Neuronal stem cell (in vitro differentiated cells): Measurements from ENCODE around the gene FCRLB.
"Not testable (repeated sequence)": the region's sequence is repeated elsewhere in the genome, so short reads cannot be mapped to it uniquely, and the experiment has no call there.

Source experiments
- DNase-seq: peaks from one replicate; pipeline ENCODE4 v3.0.0-alpha.2; 2013; ENCODE audit warnings: low spot score
- H2AFZ ChIP-seq: one replicate; pipeline ENCODE4 v1.6.1; 2013; ENCODE audit warnings: mild to moderate bottlenecking, low read length, inconsistent platforms
- H2AK5ac ChIP-seq: 2 replicates; pipeline ENCODE4 v1.6.1; 2013; ENCODE audit warnings: low read depth, mild to moderate bottlenecking, inconsistent platforms, low read length, moderate library complexity, mixed read lengths
- H2BK120ac ChIP-seq: 2 replicates; pipeline ENCODE4 v1.6.1; 2013; ENCODE audit warnings: low read depth, mild to moderate bottlenecking, inconsistent platforms, low read length, moderate library complexity, mixed read lengths
- H2BK12ac ChIP-seq: one replicate; pipeline ENCODE4 v1.6.1; 2013; ENCODE audit warnings: low read length, inconsistent platforms
- H2BK15ac ChIP-seq: 2 replicates; pipeline ENCODE4 v1.6.1; 2013; ENCODE audit warnings: mild to moderate bottlenecking, low read length, inconsistent platforms, mixed read lengths
- H2BK5ac ChIP-seq: one replicate; pipeline ENCODE4 v1.6.1; 2013; ENCODE audit warnings: inconsistent platforms, mild to moderate bottlenecking, low read length, moderate library complexity
- H3K14ac ChIP-seq: one replicate; pipeline ENCODE4 v1.6.1; 2013; ENCODE audit warnings: low read length, inconsistent platforms
- H3K18ac ChIP-seq: 2 replicates; pipeline ENCODE4 v1.6.1; 2013; ENCODE audit warnings: low read length, inconsistent platforms
- H3K23ac ChIP-seq: 2 replicates; pipeline ENCODE4 v1.6.1; 2013; ENCODE audit warnings: low read depth, mild to moderate bottlenecking, mixed read lengths, low read length, inconsistent platforms; ENCODE audit not compliant: poor library complexity
- H3K27ac ChIP-seq: replicated peaks from 3 replicates; pipeline ENCODE4 v1.5.1; 2013; ENCODE audit warnings: low read length, inconsistent platforms
- H3K27me3 ChIP-seq, 3 experiments: 2 replicates each; pipeline ENCODE4 v1.6.1; 2013; ENCODE audit warnings: low read length in 3 of 3, mild to moderate bottlenecking in 2 of 3, inconsistent platforms in 1 of 3, low read depth in 1 of 3, mixed read lengths in 1 of 3, moderate library complexity in 1 of 3; ENCODE audit not compliant: control insufficient read depth in 3 of 3, insufficient read depth in 3 of 3
- H3K36me3 ChIP-seq, 2 donors: replicated peaks in 1 of 2; 2 replicates each; pipeline ENCODE4 v1.6.1; 2013; ENCODE audit warnings: low read length in 2 of 2; ENCODE audit not compliant: control insufficient read depth in 2 of 2, insufficient read depth in 2 of 2
- H3K4ac ChIP-seq: 2 replicates; pipeline ENCODE4 v1.6.1; 2013; ENCODE audit warnings: inconsistent platforms, mild to moderate bottlenecking, low read length, moderate library complexity
- H3K4me1 ChIP-seq, 2 donors: 1 replicate in 1 of 2; 2 replicates in 1 of 2; pipeline ENCODE4 v1.6.1; 2013; ENCODE audit warnings: low read length in 2 of 2, low read depth in 1 of 2; ENCODE audit not compliant: control insufficient read depth in 2 of 2, insufficient read depth in 1 of 2
- H3K4me2 ChIP-seq: one replicate; pipeline ENCODE4 v1.6.1; 2013; ENCODE audit warnings: mild to moderate bottlenecking, low read length, inconsistent platforms; ENCODE audit not compliant: insufficient read depth, poor library complexity, severe bottlenecking
- H3K4me3 ChIP-seq, 2 donors: 2 replicates each; pipeline ENCODE4 v1.5.1; 2013; ENCODE audit warnings: low read length in 2 of 2, mild to moderate bottlenecking in 2 of 2, inconsistent platforms in 1 of 2, moderate library complexity in 1 of 2
- H3K79me1 ChIP-seq: one replicate; pipeline ENCODE4 v1.6.1; 2013; ENCODE audit warnings: low read depth, mild to moderate bottlenecking, inconsistent platforms, low read length, moderate library complexity
- H3K9ac ChIP-seq: one replicate; pipeline ENCODE4 v1.6.1; 2013; ENCODE audit warnings: mild to moderate bottlenecking, low read depth, low read length, inconsistent platforms; ENCODE audit not compliant: poor library complexity
- H3K9me3 ChIP-seq, 2 donors: replicated peaks in 1 of 2; 2 replicates each; pipeline versions ENCODE3 to v1.6.1; 2013; ENCODE audit warnings: low read length in 2 of 2, mild to moderate bottlenecking in 2 of 2, inconsistent platforms in 1 of 2, low read depth in 1 of 2, mixed read lengths in 1 of 2, moderate library complexity in 1 of 2; ENCODE audit not compliant: control insufficient read depth in 2 of 2, insufficient read depth in 1 of 2
- H4K8ac ChIP-seq: one replicate; pipeline ENCODE4 v1.6.1; 2013; ENCODE audit warnings: low read depth, mild to moderate bottlenecking, inconsistent platforms, low read length, moderate library complexity
- H4K91ac ChIP-seq: one replicate; pipeline ENCODE4 v1.6.1; 2013; ENCODE audit warnings: low read length, low read depth, mild to moderate bottlenecking, inconsistent platforms; ENCODE audit not compliant: poor library complexity
- WGBS, 2 donors: extraction: QIAGEN DNeasy Blood & Tissue Kit; methylation state at CpG; one replicate each; pipeline ENCODE4 v1.1.7; 2013; ENCODE audit warnings: missing lambda C conversion rate in 2 of 2, mixed read lengths in 1 of 2; ENCODE audit not compliant: insufficient read length in 2 of 2, insufficient replicate concordance in 1 of 2; ENCODE audit errors: extremely low coverage in 2 of 2; 5-methylcytosine and 5-hydroxymethylcytosine counted together

FCRLB gene

GRCh38 chr1:161688946-161689345 lies 32.4 kb upstream of the FCRLB start:
- no peak overlapping the region for H3K27ac ChIP-seq
- H3K18ac ChIP-seq: no peak overlapping the region
- no peak overlapping the region for H2AK5ac ChIP-seq
- H3K79me1 ChIP-seq: no peaks in the 10 kb centered on the region
- no peak for DNase-seq
- no peak overlapping the region for H3K14ac ChIP-seq
- H3K4me1 ChIP-seq: no peaks in the 10 kb centered on the region
- H2BK120ac ChIP-seq: no peak overlapping the region
- no peak overlapping the region for H4K91ac ChIP-seq
- H3K27me3 ChIP-seq: peaks cover 0 to 7% (median 0%) of the 10 kb centered on the region in 3 experiments
- no CpG with 5 or more reads among the region's 3 CpGs for WGBS, 2 donors
- H2BK5ac ChIP-seq: no peak overlapping the region
- no peak overlapping the region for H2BK12ac ChIP-seq
- H3K4me3 ChIP-seq: no peak overlapping the region
- no peaks in the 10 kb centered on the region for H3K9me3 ChIP-seq
- no peak overlapping the region for H2AFZ ChIP-seq
- no peak overlapping the region for H3K4ac ChIP-seq
- no peak overlapping the region for H3K4me2 ChIP-seq
- no peak overlapping the region for H3K23ac ChIP-seq
- H3K36me3 ChIP-seq: no peaks in the 10 kb centered on the region
- H4K8ac ChIP-seq: no peak overlapping the region
- H3K9ac ChIP-seq: no peak overlapping the region
- no peak overlapping the region for H2BK15ac ChIP-seq

DNA sequence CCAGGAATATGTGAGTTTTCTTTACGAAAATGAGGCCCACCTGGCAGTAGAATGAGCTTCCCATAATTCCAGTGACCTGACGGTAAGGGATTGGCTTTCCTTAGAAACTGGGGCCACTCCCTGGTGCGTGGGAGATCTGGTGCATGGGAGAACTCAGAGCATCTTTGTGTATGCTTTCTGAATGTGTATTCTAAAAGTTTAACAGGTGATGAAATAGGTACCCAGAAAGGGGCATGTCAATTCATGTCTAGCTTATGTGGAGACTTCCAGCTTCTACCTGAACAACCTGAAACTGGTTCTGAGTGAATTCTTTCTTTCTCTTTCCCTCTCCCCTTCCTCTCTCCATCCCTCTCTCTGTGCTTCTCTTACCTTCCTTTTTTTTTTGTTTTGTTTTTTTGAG lies 29.5 kb upstream of the FCRLB start:
- no peak overlapping the region for H2BK15ac ChIP-seq
- no peak overlapping the region for H2AFZ ChIP-seq
- no peak overlapping the region for H3K27ac ChIP-seq
- H3K23ac ChIP-seq: no peak overlapping the region
- H3K4me3 ChIP-seq: no peak overlapping the region
- H3K36me3 ChIP-seq: no peaks in the 10 kb centered on the region
- H3K14ac ChIP-seq: no peak overlapping the region
- H4K8ac ChIP-seq: no peak overlapping the region
- no peaks in the 10 kb centered on the region for H3K9me3 ChIP-seq
- H3K27me3 ChIP-seq: no peaks in the 10 kb centered on the region
- no CpG with 5 or more reads among the region's 3 CpGs for WGBS, 2 donors
- no peak overlapping the region for H3K9ac ChIP-seq
- no peak overlapping the region for H2AK5ac ChIP-seq
- no peak overlapping the region for H3K4ac ChIP-seq
- H2BK5ac ChIP-seq: no peak overlapping the region
- H3K4me1 ChIP-seq: no peaks in the 10 kb centered on the region
- no peak overlapping the region for H2BK12ac ChIP-seq
- no peak overlapping the region for H3K4me2 ChIP-seq
- H3K79me1 ChIP-seq: no peaks in the 10 kb centered on the region
- no peak for DNase-seq
- no peak overlapping the region for H2BK120ac ChIP-seq
- no peak overlapping the region for H3K18ac ChIP-seq
- no peak overlapping the region for H4K91ac ChIP-seq

DNA sequence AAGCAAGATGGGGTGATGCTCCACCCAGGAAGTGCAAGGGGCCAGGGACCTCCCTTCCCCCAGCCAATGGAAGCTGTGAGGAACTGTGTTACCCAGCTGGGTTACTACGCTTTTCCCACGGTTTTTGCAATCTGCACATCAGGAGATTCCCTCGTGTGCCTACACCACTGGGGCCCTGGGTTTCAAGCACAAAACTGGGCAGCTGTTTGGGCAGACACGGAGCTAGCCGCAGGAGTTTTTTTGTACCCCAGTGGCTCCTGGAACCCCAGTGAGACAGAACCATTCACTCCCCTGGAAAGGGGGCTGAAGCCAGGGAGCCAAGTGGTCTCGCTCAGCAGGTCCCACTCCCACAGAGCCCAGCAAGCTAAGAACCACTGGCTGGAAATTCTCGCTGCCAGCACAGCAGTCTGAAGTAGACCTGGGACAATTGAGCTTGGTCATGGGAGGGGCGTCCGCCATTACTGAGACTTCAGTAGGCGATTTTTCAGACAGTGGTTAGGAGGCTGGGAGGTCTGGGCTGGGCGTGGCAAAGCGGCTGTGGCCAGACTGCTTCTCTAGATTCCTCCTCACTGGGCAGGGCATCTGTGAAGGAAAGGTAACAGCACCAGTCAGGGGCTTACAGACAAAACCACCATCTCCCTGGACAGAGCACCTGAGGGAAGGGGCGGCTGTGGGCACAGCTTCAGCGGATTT lies 28.2 kb upstream of the FCRLB start:
- not testable (repeated sequence) for H3K4me1 ChIP-seq, H3K79me1 ChIP-seq, H2BK15ac ChIP-seq, H3K27ac ChIP-seq, H2BK5ac ChIP-seq, H3K36me3 ChIP-seq, H4K8ac ChIP-seq, H2BK12ac ChIP-seq, H3K4me2 ChIP-seq, DNase-seq, H3K4me3 ChIP-seq, H2AFZ ChIP-seq, H3K9me3 ChIP-seq, H3K27me3 ChIP-seq, H3K4ac ChIP-seq, H3K14ac ChIP-seq, H2BK120ac ChIP-seq, H3K9ac ChIP-seq, H2AK5ac ChIP-seq, H3K23ac ChIP-seq
- Histone ChIP-seq H3K18ac (peak overlapping the region; percentile 76), H4K91ac (peak overlapping the region; percentile 43)
- no CpG with 5 or more reads among the region's 14 CpGs for WGBS, 2 donors

DNA sequence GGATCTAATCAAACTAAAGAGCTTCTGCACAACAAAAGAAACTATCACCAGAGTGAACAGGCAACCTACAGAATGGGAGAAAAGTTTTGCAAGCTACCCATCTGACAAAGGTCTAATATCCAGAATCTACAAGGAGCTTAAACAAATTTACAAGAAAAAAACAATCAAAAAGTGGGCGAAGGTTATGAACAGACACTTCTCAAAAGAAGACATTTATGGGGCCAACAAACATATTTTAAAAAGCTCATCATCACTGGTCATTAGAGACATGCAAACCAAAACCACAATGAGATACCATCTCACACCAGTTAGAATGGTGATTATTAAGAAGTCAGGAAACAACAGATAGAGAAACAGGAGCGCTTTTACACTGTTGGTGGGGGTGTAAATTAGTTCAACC lies 23.0 kb upstream of the FCRLB start:
- no CpG with 5 or more reads among the region's 2 CpGs for WGBS, 2 donors
- H3K4ac ChIP-seq: not testable (repeated sequence)

More for the DNA sequence above, 23.0 kb upstream of the FCRLB start:
- not testable (repeated sequence) for H3K27ac ChIP-seq, H3K14ac ChIP-seq, H3K27me3 ChIP-seq, H2BK12ac ChIP-seq, H3K4me3 ChIP-seq, H3K4me1 ChIP-seq, H3K4me2 ChIP-seq, H2AFZ ChIP-seq, H4K8ac ChIP-seq, H3K79me1 ChIP-seq, H3K9me3 ChIP-seq, H3K9ac ChIP-seq, H4K91ac ChIP-seq, H3K18ac ChIP-seq, H2BK15ac ChIP-seq, H3K36me3 ChIP-seq, H2AK5ac ChIP-seq, H3K23ac ChIP-seq, H2BK120ac ChIP-seq, H2BK5ac ChIP-seq, DNase-seq
